ENCODE measurements around the gene TMEM175. TPM values are rescaled to one million over a fixed set of nuclear protein-coding genes. Genes with fewer than 3 reads are reported as not detected.

The TMEM175 gene
- total and polyA plus RNA-seq, 2 of the 13 experiments (the other 11 are each of a cell fraction or from before 2014, with no cell fraction given), result 5.1 to 9.9 TPM

- TF ChIP-seq FOXP1 (IDR thresholded peaks at IDR 0.05) (no peak), FOXP1 (CRISPR knock-in tag; IDR thresholded peaks at IDR 0.05) (peak; percentile 82), ZNF720 (CRISPR knock-in tag; IDR thresholded peaks at IDR 0.05) (no peak), NR0B2 (CRISPR knock-in tag; IDR thresholded peaks at IDR 0.05) (no peak; the same call in 1 of the 2 replicates), ATF5 (CRISPR knock-in tag; IDR thresholded peaks at IDR 0.05; ENCODE audit: low read depth) (no peak), FOXO4 (CRISPR knock-in tag; conservative IDR thresholded peaks at IDR 0.05) (no peak), ZNF780A (CRISPR knock-in tag; IDR thresholded peaks at IDR 0.05) (no peak), ZNF563 (CRISPR knock-in tag; IDR thresholded peaks at IDR 0.05) (peak; percentile 93), NR2F1 (CRISPR knock-in tag; IDR thresholded peaks at IDR 0.05) (peak; percentile 91 to 95), ZBTB2 (CRISPR knock-in tag; IDR thresholded peaks at IDR 0.05; ENCODE audit: low read depth) (peak; percentile 66), GMEB2 (CRISPR knock-in tag; IDR thresholded peaks at IDR 0.05; ENCODE audit: low read depth) (0 out of 2 replicates have a peak, but pooled peaks have one; percentile 22), ZNF10 (CRISPR knock-in tag; IDR thresholded peaks at IDR 0.05; ENCODE audit: borderline replicate concordance, low read depth) (no peak), ZFP36L2 (CRISPR knock-in tag; IDR thresholded peaks at IDR 0.05) (no peak), ZNF30 (CRISPR knock-in tag; IDR thresholded peaks at IDR 0.05) (no peak), ZNF333 (CRISPR knock-in tag; IDR thresholded peaks at IDR 0.05; ENCODE audit: borderline replicate concordance) (0 out of 2 replicates have a peak, but pooled peaks have one; percentile 18), CHD4 (IDR thresholded peaks at IDR 0.05; ENCODE audit: borderline replicate concordance, low read length) (no peak), DRAP1 (CRISPR knock-in tag; IDR thresholded peaks at IDR 0.05) (peak; percentile 95), MTA1 (CRISPR knock-in tag; IDR thresholded peaks at IDR 0.05; ENCODE audit: borderline replicate concordance) (no peak; the same call in none of the 2 replicates), MIXL1 (CRISPR knock-in tag; IDR thresholded peaks at IDR 0.05) (peak; percentile 78; the same call in 1 of the 2 replicates), ZNF136 (CRISPR knock-in tag; IDR thresholded peaks at IDR 0.05; ENCODE audit: low read depth) (peak; percentile 12; the same call in 1 of the 2 replicates), ATF2 (CRISPR knock-in tag; IDR thresholded peaks at IDR 0.05) (peak; percentile 83), BHLHE40 (IDR thresholded peaks at IDR 0.05; ENCODE audit: low read length) (peak; percentile 97)
Measured at GRCh38 chr4:992297-993110, 60.2 kb downstream of the TMEM175 start (continued).

Data from HepG2 (cell line).